Lung (tissue), 12 donors: ENCODE measurements around the gene P2RY11. TPM values are rescaled to one million over a fixed set of nuclear protein-coding genes. Genes with fewer than 3 reads are reported as not detected.

Experiments used
- ATAC-seq: fragments of 200-7000 bp; cut with Tn5 transposase; one replicate; pipeline ENCODE4 v1.9.1; 2020; ENCODE audit warnings: moderate number of reproducible peaks; ENCODE audit not compliant: insufficient read depth, low FRiP score
- DNase-seq, 3 donors: peaks; one replicate each; pipeline ENCODE4 v3.0.0-alpha.2; 2013 to 2017
- H3K27ac ChIP-seq, 2 donors: one replicate each; pipeline ENCODE4 v1.5.1; 2013; ENCODE audit warnings: mild to moderate bottlenecking in 2 of 2, moderate library complexity in 2 of 2, control low read depth in 1 of 2, inconsistent platforms in 1 of 2, low read depth in 1 of 2, low read length in 1 of 2
- H3K27me3 ChIP-seq, 3 donors: one replicate each; pipeline ENCODE4 v1.5.1; 2013; ENCODE audit warnings: low read length in 2 of 3; ENCODE audit not compliant: control insufficient read depth in 3 of 3, insufficient read depth in 3 of 3
- H3K36me3 ChIP-seq, 4 donors: one replicate each; pipeline ENCODE4 v1.5.1; 2013; ENCODE audit warnings: low read length in 4 of 4, mild to moderate bottlenecking in 1 of 4, moderate library complexity in 1 of 4; ENCODE audit not compliant: control insufficient read depth in 4 of 4, insufficient read depth in 4 of 4
- H3K4me1 ChIP-seq, 5 donors: one replicate each; pipeline ENCODE4 v1.5.1; 2013; ENCODE audit warnings: low read length in 5 of 5, mild to moderate bottlenecking in 2 of 5, moderate library complexity in 1 of 5; ENCODE audit not compliant: control insufficient read depth in 5 of 5, insufficient read depth in 5 of 5
- H3K4me3 ChIP-seq: one replicate; pipeline ENCODE4 v1.5.1; 2013; ENCODE audit warnings: mild to moderate bottlenecking, control low read depth, moderate library complexity
- H3K9ac ChIP-seq, 2 donors: one replicate each; pipeline ENCODE4 v1.5.1; 2013; ENCODE audit warnings: low read length in 2 of 2, control low read depth in 1 of 2; ENCODE audit not compliant: insufficient read depth in 1 of 2
- H3K9me3 ChIP-seq, 4 donors: one replicate each; pipeline ENCODE4 v1.5.1; 2013; ENCODE audit warnings: low read length in 3 of 4, mild to moderate bottlenecking in 1 of 4, moderate library complexity in 1 of 4; ENCODE audit not compliant: control insufficient read depth in 4 of 4, insufficient read depth in 3 of 4
- CTCF ChIP-seq: IDR thresholded peaks from 2 replicates; pipeline ENCODE4 v1.5.1; 2012; ENCODE audit warnings: mild to moderate bottlenecking; ENCODE audit errors: control extremely low read depth, extremely low read depth
- WGBS, 2 donors: extraction: QIAGEN DNeasy Blood & Tissue Kit; methylation state at CpG; one replicate each; pipeline ENCODE4 v1.1.7; 2013; 5-methylcytosine and 5-hydroxymethylcytosine counted together
- polyA plus RNA-seq, 2 donors: library from polyadenylated mRNA; stranded (reverse); fragments of 200-250 nt; gene quantifications; one replicate each; pipeline ENCODE4 v1.2.1, GENCODE V29; 2013
- total RNA-seq, 2 donors: library from RNA; depleted of rRNA in 1 of 2; stranded (reverse); fragments of >200 nt in 1 of 2; gene quantifications; one replicate each; pipeline ENCODE4 v1.2.1, GENCODE V29; 2014 to 2021
- donor health status: control.
- donor health status: control.
- donor health status: Bipolar disorder and iron deficiency.
- donor health status: healthy.
- donor health status: DM: yes; HTN: yes; CAD: no.

The P2RY11 gene
- total and polyA plus RNA-seq, 4 donors: 3.3 to 19.0 (median 13.5) TPM

DNA sequence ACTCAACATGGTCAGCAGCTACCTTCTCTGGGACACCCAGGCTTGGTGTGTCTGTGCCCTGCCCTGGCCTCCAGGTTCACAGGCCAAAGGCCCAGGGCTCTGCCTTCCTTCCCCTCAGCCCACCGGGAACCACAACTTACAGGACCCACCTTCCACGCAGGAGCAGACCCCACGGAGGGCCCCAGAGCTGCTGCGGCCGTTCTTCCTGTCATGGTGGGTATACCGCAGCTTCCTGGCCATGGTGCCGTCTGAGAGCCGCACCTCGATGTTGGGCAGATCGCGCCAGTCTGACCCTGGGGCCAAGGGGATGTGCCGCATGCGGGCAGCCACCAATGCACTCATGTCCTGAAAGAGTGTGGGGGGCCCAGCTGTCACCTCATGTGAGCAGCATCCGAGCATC is 25.4 kb downstream of the P2RY11 start:
- peaks cover 0 to 3% (median 0%) of the 10 kb centered on the region in 4 donors for H3K9me3 ChIP-seq
- no peak overlapping the region for H3K4me3 ChIP-seq
- peak overlapping the region in 1 of 2 donors; percentile 3 for H3K27ac ChIP-seq
- peaks cover 18 to 73% (median 49%) of the 10 kb centered on the region in 4 donors for H3K36me3 ChIP-seq
- H3K27me3 ChIP-seq: no peaks in the 10 kb centered on the region
- H3K4me1 ChIP-seq: no peaks in the 10 kb centered on the region
- DNase-seq (no peak), ATAC-seq (no peak)
- no peak for TF ChIP-seq CTCF
- no peak overlapping the region for H3K9ac ChIP-seq
- WGBS, 2 donors: 90 to 95% methylated on average over 14 of the region's 14 CpGs

GRCh38 chr19:10137751-10138682 is 26.5 kb downstream of the P2RY11 start:
- H3K27me3 ChIP-seq: no peaks in the 10 kb centered on the region
- H3K36me3 ChIP-seq: peaks cover 28 to 77% (median 53%) of the 10 kb centered on the region in 4 donors
- TF ChIP-seq CTCF: no peak
- H3K9ac ChIP-seq: no peak overlapping the region
- H3K27ac ChIP-seq: no peak overlapping the region
- no peak for ATAC-seq
- WGBS, 2 donors: 93% methylated on average over 38 of the region's 38 CpGs
- DNase-seq: no peak
- no peaks in the 10 kb centered on the region for H3K4me1 ChIP-seq
- no peak overlapping the region for H3K4me3 ChIP-seq
- peaks cover 0 to under 1% (median 0%) of the 10 kb centered on the region in 4 donors for H3K9me3 ChIP-seq

GRCh38 chr19:10138879-10139795 is 27.6 kb downstream of the P2RY11 start:
- no peak for TF ChIP-seq CTCF
- Histone ChIP-seq H3K9me3 (no peaks in the 10 kb centered on the region), H3K4me1 (no peaks in the 10 kb centered on the region), H3K27ac (no peak overlapping the region), H3K36me3 (peaks cover 33 to 77% (median 62%) of the 10 kb centered on the region in 4 donors), H3K27me3 (no peaks in the 10 kb centered on the region), H3K9ac (no peak overlapping the region), H3K4me3 (no peak overlapping the region)
- ATAC-seq (no peak), DNase-seq (no peak)
- WGBS, 2 donors: 96% methylated on average over 27 of the region's 27 CpGs
